Activated B cell treated with CpG ODN at 0.5 μM for 24 hours (primary cell): ENCODE measurements around the gene JMJD7. TPM values are rescaled to one million over a fixed set of nuclear protein-coding genes. Genes with fewer than 3 reads are reported as not detected.

Experiments used
- ATAC-seq: fragments of 200-7000 bp; cut with Tn5 transposase; one replicate; pipeline ENCODE4 v1.10.0; 2021; ENCODE audit warnings: low read depth, mild to moderate bottlenecking, moderate library complexity
- CTCF ChIA-PET: fragments of 350-600 bp; sonication (Branson Sonifier 250); formaldehyde crosslinking; loops from one replicate; lab custom pipeline; 2021; ENCODE audit warnings: antibody characterized with exemption; lab: Charles Lee
- POLR2A ChIA-PET: fragments of 350-600 bp; sonication (Branson Sonifier 250); formaldehyde crosslinking; loops from one replicate; lab custom pipeline; 2021; ENCODE audit warnings: antibody characterized with exemption; lab: Charles Lee
- DNase-seq: peaks from one replicate; pipeline ENCODE4 v3.0.0; 2022
- H3K27ac Mint-ChIP-seq: one replicate; pipeline ENCODE4 v1.8.0; 2020; ENCODE audit warnings: mixed read lengths
- H3K27me3 Mint-ChIP-seq: one replicate; pipeline ENCODE4 v1.8.0; 2021; ENCODE audit warnings: mixed read lengths
- H3K36me3 Mint-ChIP-seq: one replicate; pipeline ENCODE4 v1.8.0; 2021; ENCODE audit warnings: low read depth, mixed read lengths
- H3K4me1 Mint-ChIP-seq: one replicate; pipeline ENCODE4 v1.8.0; 2021; ENCODE audit warnings: mixed read lengths
- H3K4me3 Mint-ChIP-seq: one replicate; pipeline ENCODE4 v1.8.0; 2020; ENCODE audit warnings: mild to moderate bottlenecking, mixed read lengths
- H3K9me3 Mint-ChIP-seq: one replicate; pipeline ENCODE4 v1.8.0; 2020; ENCODE audit warnings: mixed read lengths
- intact Hi-C: fragments of 100-400 bp; cut with micrococcal nuclease; formaldehyde crosslinking; loops from one replicate; pipeline ENCODE4 v1.15.1; 2024
- total RNA-seq: library from RNA; stranded (reverse); gene quantifications from 2 replicates; pipeline ENCODE4 v1.2.3, GENCODE V29; 2022
- TF ChIP-seq, protein P1 (sequence below): fragments of 200-600 bp; IDR thresholded peaks from one replicate; pipeline ENCODE4 v1.8.0; 2022; ENCODE audit warnings: antibody characterized with exemption, mild to moderate bottlenecking

Gene JMJD7
- total RNA-seq, 1 donor from 2014 or later, result 16.5 TPM

DNA sequence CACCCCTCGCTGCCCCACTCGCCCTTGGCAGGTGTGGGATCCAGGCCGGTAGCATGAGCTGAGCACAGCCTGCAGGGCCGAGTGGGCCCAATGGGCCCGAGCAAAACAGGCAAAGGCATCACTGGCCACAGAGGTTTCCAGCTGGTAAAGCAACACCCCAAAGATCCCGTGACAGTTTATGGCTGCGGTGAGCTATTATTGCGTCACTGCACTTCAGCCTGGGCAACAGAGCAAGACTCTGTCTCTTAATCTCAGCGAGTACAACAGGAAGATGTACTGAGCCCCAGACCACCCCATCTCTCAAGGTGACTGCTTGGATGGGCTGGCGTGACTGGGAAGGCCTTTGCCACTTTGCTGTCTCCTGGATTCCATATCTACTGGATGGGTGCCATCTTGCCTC is 4.3 kb downstream of the JMJD7 start:
- ATAC-seq (no peak), DNase-seq (no peak)
- H3K36me3 Mint-ChIP-seq, result peaks cover 21% of the 10 kb centered on the region
- intact Hi-C loops, result no loop called here
- no peaks in the 10 kb centered on the region for H3K27me3 Mint-ChIP-seq
- TF ChIP-seq, protein P1, sequence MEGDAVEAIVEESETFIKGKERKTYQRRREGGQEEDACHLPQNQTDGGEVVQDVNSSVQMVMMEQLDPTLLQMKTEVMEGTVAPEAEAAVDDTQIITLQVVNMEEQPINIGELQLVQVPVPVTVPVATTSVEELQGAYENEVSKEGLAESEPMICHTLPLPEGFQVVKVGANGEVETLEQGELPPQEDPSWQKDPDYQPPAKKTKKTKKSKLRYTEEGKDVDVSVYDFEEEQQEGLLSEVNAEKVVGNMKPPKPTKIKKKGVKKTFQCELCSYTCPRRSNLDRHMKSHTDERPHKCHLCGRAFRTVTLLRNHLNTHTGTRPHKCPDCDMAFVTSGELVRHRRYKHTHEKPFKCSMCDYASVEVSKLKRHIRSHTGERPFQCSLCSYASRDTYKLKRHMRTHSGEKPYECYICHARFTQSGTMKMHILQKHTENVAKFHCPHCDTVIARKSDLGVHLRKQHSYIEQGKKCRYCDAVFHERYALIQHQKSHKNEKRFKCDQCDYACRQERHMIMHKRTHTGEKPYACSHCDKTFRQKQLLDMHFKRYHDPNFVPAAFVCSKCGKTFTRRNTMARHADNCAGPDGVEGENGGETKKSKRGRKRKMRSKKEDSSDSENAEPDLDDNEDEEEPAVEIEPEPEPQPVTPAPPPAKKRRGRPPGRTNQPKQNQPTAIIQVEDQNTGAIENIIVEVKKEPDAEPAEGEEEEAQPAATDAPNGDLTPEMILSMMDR, result no peak
- H3K4me1 Mint-ChIP-seq, result peaks cover 20% of the 10 kb centered on the region
- POLR2A ChIA-PET, result no interaction called here
- H3K4me3 Mint-ChIP-seq, result no peak overlapping the region
- CTCF ChIA-PET, result interaction anchor here (2.1 kb wide), 1 partner anchor 72 kb away, joined by 6 read pairs; no protein-coding TSS in a partner anchor
- no peak overlapping the region for H3K27ac Mint-ChIP-seq
- no peaks in the 10 kb centered on the region for H3K9me3 Mint-ChIP-seq

DNA sequence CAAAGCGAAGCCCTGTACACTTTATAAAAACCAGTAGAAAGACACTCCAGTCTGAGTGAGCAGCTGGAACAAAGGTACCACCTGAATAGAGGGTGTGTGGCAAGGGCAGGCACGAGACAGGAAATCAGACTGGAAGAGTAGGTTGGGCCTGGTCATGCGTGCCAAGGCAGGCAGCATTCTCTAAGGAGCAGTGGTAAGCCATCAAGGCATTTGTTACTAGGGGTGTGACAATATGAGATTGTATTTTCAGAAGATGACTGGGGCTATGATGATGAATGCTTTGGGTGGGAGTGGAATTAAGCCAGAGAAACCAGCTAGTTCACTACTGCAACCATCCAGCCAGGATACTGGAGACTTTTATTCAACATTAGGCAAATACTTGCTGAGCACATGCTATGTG is 5.0 kb downstream of the JMJD7 start:
- H3K27me3 Mint-ChIP-seq, result no peaks in the 10 kb centered on the region
- H3K27ac Mint-ChIP-seq, result no peak overlapping the region
- no peak for DNase-seq
- peaks cover 17% of the 10 kb centered on the region for H3K4me1 Mint-ChIP-seq
- no peaks in the 10 kb centered on the region for H3K9me3 Mint-ChIP-seq
- H3K4me3 Mint-ChIP-seq, result no peak overlapping the region
- no peak for ATAC-seq
- CTCF ChIA-PET, result interaction anchor here (2.1 kb wide), 1 partner anchor 72 kb away, joined by 6 read pairs; no protein-coding TSS in a partner anchor
- H3K36me3 Mint-ChIP-seq, result peaks cover 23% of the 10 kb centered on the region
- intact Hi-C loops, result no loop called here
- TF ChIP-seq, protein P1, result no peak
- POLR2A ChIA-PET, result no interaction called here

DNA sequence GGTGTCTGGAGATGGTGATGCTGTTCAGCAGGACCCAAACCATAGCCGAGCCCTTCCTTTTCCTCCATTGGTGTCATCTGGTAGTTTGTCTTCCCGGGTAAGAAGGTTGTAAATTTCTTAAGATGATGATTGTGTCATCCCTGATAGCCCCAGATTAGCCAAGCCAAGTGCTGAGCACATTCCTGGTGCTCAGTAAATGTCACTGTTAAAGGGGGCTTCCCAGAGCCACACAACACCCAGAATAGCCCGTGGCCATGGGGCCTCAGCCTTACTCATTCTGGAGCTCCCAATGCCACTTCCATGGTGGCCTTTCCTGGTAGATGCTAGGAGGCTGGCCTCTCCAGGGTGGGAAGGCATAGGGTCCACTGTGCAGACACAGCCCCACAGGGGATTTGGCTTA is 6.2 kb downstream of the JMJD7 start:
- intact Hi-C loops, result no loop called here
- ChIA-PET POLR2A (no interaction called here), CTCF (no interaction called here)
- no peaks in the 10 kb centered on the region for H3K27me3 Mint-ChIP-seq
- TF ChIP-seq, protein P1, result no peak
- ATAC-seq, result no peak
- peaks cover 20% of the 10 kb centered on the region for H3K36me3 Mint-ChIP-seq
- no peak for DNase-seq
- H3K4me3 Mint-ChIP-seq, result no peak overlapping the region
- peaks cover 10% of the 10 kb centered on the region for H3K4me1 Mint-ChIP-seq
- H3K27ac Mint-ChIP-seq, result no peak overlapping the region
- no peaks in the 10 kb centered on the region for H3K9me3 Mint-ChIP-seq

DNA sequence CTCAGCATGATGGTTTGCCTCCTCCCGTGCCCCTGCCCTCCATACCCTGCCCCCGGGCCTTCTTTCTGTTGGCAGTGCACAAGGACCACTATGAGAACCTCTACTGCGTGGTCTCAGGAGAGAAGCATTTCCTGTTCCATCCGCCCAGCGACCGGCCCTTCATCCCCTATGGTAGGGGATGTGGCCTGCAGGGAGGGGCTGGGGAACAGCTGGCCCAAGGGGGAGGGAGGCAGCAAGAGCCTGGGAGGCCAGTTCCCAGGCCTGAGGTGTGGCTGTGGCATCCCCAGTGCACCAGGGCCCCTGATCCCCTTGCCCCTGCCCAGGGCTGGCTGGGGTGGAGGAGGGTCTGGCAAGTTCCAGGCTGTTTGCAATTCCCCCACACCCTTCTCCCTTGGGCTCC is 8.2 kb downstream of the JMJD7 start:
- intact Hi-C loops, result no loop called here
- Mint-ChIP-seq H3K4me1 (peaks cover 10% of the 10 kb centered on the region), H3K9me3 (no peaks in the 10 kb centered on the region), H3K27ac (no peak overlapping the region), H3K4me3 (no peak overlapping the region), H3K36me3 (peaks cover 26% of the 10 kb centered on the region), H3K27me3 (no peaks in the 10 kb centered on the region)
- ATAC-seq, result no peak
- no peak for DNase-seq
- ChIA-PET POLR2A (no interaction called here), CTCF (no interaction called here)
- TF ChIP-seq, protein P1, result no peak

DNA sequence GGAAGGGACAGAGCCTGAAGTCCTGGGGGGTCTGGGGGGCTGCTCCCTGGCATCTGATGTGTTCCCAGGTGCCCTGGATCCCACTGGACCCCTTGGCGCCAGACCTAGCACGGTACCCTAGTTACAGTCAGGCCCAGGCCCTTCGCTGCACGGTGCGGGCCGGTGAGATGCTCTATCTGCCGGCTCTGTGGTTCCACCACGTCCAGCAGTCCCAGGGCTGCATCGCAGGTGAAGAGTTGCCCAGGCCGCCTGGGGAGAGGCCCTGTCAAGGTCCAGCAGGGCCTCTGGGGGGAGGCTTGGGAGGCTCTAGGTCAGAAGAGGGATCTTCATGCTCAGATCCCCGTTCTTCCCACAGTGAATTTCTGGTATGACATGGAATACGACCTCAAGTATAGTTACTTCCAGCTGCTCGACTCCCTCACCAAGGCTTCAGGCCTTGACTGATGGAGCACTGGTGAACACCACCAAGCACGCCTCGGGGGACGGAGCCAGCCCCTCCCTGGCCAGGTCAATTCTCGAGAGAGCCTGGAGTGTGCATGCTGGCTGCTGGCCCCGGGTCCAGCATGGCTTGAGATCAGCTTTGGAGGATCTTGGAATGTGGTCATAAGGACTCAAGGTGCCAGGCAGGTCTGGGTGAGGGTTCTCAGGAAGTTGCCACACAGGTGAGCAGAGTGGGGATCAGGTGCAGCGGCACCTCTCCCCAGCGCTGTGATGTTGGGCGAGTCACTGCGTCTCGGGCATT is 9.0 kb downstream of the JMJD7 start:
- H3K27me3 Mint-ChIP-seq, result no peaks in the 10 kb centered on the region
- intact Hi-C loops, result no loop called here
- ChIA-PET POLR2A (interaction anchor here (0.6 kb wide), 1 partner anchor 803 kb away, joined by 3 read pairs; no protein-coding TSS in a partner anchor), CTCF (no interaction called here)
- no peak for ATAC-seq
- DNase-seq, result no peak
- TF ChIP-seq, protein P1, result no peak
- peaks cover 28% of the 10 kb centered on the region for H3K36me3 Mint-ChIP-seq
- no peak overlapping the region for H3K27ac Mint-ChIP-seq
- peaks cover 10% of the 10 kb centered on the region for H3K4me1 Mint-ChIP-seq
- H3K4me3 Mint-ChIP-seq, result no peak overlapping the region
- H3K9me3 Mint-ChIP-seq, result no peaks in the 10 kb centered on the region
